Erythroblast (primary cell): ENCODE results near the gene PLSCR3.

ENCODE experiments used
- GATA1 ChIP-seq: IDR thresholded peaks from 2 replicates; pipeline ENCODE4 v1.6.1; 2011; ENCODE audit warnings: low read depth, mild to moderate bottlenecking, control low read depth, low read length, moderate library complexity
- POLR2A ChIP-seq: IDR thresholded peaks from 2 replicates; pipeline ENCODE4 v1.6.1; 2011; ENCODE audit warnings: mild to moderate bottlenecking, low read length

- TF ChIP-seq POLR2A, result no peak
- no peak for TF ChIP-seq GATA1
Observed at GRCh38 chr17:7379134-7379533, 15.2 kb downstream of the PLSCR3 start.
